ENCODE measurements around the gene PEAR1. TPM values are rescaled to one million over a fixed set of nuclear protein-coding genes. Genes with fewer than 3 reads are reported as not detected.

PEAR1 gene
- polyA plus RNA-seq, 2 of the 4 experiments (the other 2 are of a cell fraction) = 1.7 to 5.0 TPM

- ChIA-PET CTCF (interaction anchor here (1.4 to 3.0 kb wide), 4 partner anchors 9 to 210 kb away, joined by 4 to 23 read pairs (median 13); partner anchors contain the start of gene LRRC71), POLR2A (no interaction called here)
- Histone ChIP-seq H3K9me3 (no peaks in the 10 kb centered on the region), H3K4me3 (no peak overlapping the region), H3K4me1 (no peaks in the 10 kb centered on the region), H3K4me2 (no peak overlapping the region), H3K27ac (no peak overlapping the region)
- TF ChIP-seq CTCF (IDR thresholded peaks at IDR 0.05) = no peak
- no peak for TF ChIP-seq EHMT2 (IDR thresholded peaks at IDR 0.05; ENCODE audit: low read depth)
- no peak for TF ChIP-seq HOXA7 (CRISPR knock-in tag; IDR thresholded peaks at IDR 0.05)
- TF ChIP-seq RCOR1 (IDR thresholded peaks at IDR 0.05; ENCODE audit: low read depth, low read length) = no peak
- TF ChIP-seq E2F6 (IDR thresholded peaks at IDR 0.05; ENCODE audit: borderline replicate concordance, low read depth) = no peak
- TF ChIP-seq TP53 (CRISPR knock-in tag; IDR thresholded peaks at IDR 0.05) = no peak
- no peak for TF ChIP-seq ELK1 (IDR thresholded peaks at IDR 0.05; ENCODE audit: low read depth, low read length)
- TF ChIP-seq ATOH8 (CRISPR knock-in tag; IDR thresholded peaks at IDR 0.05; ENCODE audit: low read depth) = no peak
- no peak for TF ChIP-seq NPAS2 (CRISPR knock-in tag; IDR thresholded peaks at IDR 0.05; ENCODE audit: borderline replicate concordance)
- TF ChIP-seq HDAC2 (IDR thresholded peaks at IDR 0.05) = no peak
- no peak for TF ChIP-seq CHD4 (IDR thresholded peaks at IDR 0.05; ENCODE audit: borderline replicate concordance)
- TF ChIP-seq RARB (CRISPR knock-in tag; IDR thresholded peaks at IDR 0.05) = no peak
- no peak for TF ChIP-seq ZC3H11A (IDR thresholded peaks at IDR 0.05)
- no peak for TF ChIP-seq BHLHE40 (IDR thresholded peaks at IDR 0.05; ENCODE audit: low read depth, low read length)
- no peak for FAIRE-seq
- WGBS (ENCODE audit: missing lambda C conversion rate) = 92% methylated on average over 5 of the region's 5 CpGs
- no peak for ATAC-seq
- DNase-seq (ENCODE audit: low read depth in 1 of 2, low spot score in 1 of 2) = no peak
These were observed 42.7 kb downstream of the PEAR1 start for GRCh38 chr1:156936191-156936590.

GRCh38 chr1:156936721-156937220, 43.3 kb downstream of the PEAR1 start:
- DNase-seq (ENCODE audit: low read depth in 1 of 2, low spot score in 1 of 2) (no peak), ATAC-seq (no peak), FAIRE-seq (no peak)
- no peaks in the 10 kb centered on the region for H3K9me3 ChIP-seq
- TF ChIP-seq REST (IDR thresholded peaks at IDR 0.05) (no peak), SREBF2 (IDR thresholded peaks at IDR 0.05) (no peak), MYC (IDR thresholded peaks at IDR 0.05; ENCODE audit: borderline replicate concordance, low read length) (no peak), NFE2L2 (conservative IDR thresholded peaks at IDR 0.05; ENCODE audit: low read length) (no peak), BCL3 (IDR thresholded peaks at IDR 0.05) (no peak), HOXA7 (CRISPR knock-in tag; IDR thresholded peaks at IDR 0.05) (no peak), POLR2A (IDR thresholded peaks at IDR 0.05; ENCODE audit: low read length) (no peak)
- no peak overlapping the region for H3K4me2 ChIP-seq
- POLR2A ChIA-PET = no interaction called here
- no peak overlapping the region for H3K27ac ChIP-seq
- 93% methylated on average over 10 of the region's 10 CpGs for WGBS (ENCODE audit: missing lambda C conversion rate)
- H3K4me3 ChIP-seq = no peak overlapping the region
- no peaks in the 10 kb centered on the region for H3K4me1 ChIP-seq
- CTCF ChIA-PET = interaction anchor here (0.8 to 3.0 kb wide), 6 partner anchors 10 to 210 kb away, joined by 3 to 23 read pairs (median 5); partner anchors contain the start of gene LRRC71

All from A549 (cell line).